ENCODE results near the gene ZNF26.

GRCh38 chr12:132956011-132956788, 30.0 kb upstream of the ZNF26 start, which contains the start of gene ZNF605:
- TF ChIP-seq CTCF (IDR thresholded peaks at IDR 0.05) (no peak), POLR2AphosphoS5 (IDR thresholded peaks at IDR 0.05; ENCODE audit: insufficient read depth in 1 of 2, low read depth in 1 of 2) (peak; percentile 57 to 61)
